ENCODE results near the gene ZNHIT2. TPM values are rescaled to one million over a fixed set of nuclear protein-coding genes. Genes with fewer than 3 reads are reported as not detected.
A peak's percentile ranks its signal among the peaks of the same experiment; 100 is the strongest.

Gene ZNHIT2
- total RNA-seq, 1 donor from 2014 or later = 1.5 TPM

GRCh38 chr11:65132238-65132987 lies 14.9 kb upstream of the ZNHIT2 start:
- H3K4me3 ChIP-seq = no peak overlapping the region
- Mint-ChIP-seq H3K4me3 (peak overlapping the region; percentile 98), H3K27me3 (ENCODE audit: insufficient read depth, low read depth) (peaks cover 6% of the 10 kb centered on the region), H3K9me3 (no peaks in the 10 kb centered on the region), H3K4me1 (peaks cover 21% of the 10 kb centered on the region), H3K27ac (no peak overlapping the region), H3K36me3 (no peaks in the 10 kb centered on the region)
- peaks cover 8% of the 10 kb centered on the region for H3K4me1 ChIP-seq
- H3K36me3 ChIP-seq = no peaks in the 10 kb centered on the region
- H3K79me2 ChIP-seq (ENCODE audit: low read depth) = peaks cover 21% of the 10 kb centered on the region
- no peaks in the 10 kb centered on the region for H3K27me3 ChIP-seq
- no peak overlapping the region for H2AFZ ChIP-seq (replicated peaks)
- H3K9me3 ChIP-seq (ENCODE audit: low read depth) = no peaks in the 10 kb centered on the region
- no peak for TF ChIP-seq CTCF (IDR thresholded peaks at IDR 0.05)
- no peak for TF ChIP-seq EZH2phosphoT487 (IDR thresholded peaks at IDR 0.05)
- TF ChIP-seq EZH2 (IDR thresholded peaks at IDR 0.05) = no peak
- peaks cover 11% of the 10 kb centered on the region for H4K20me1 ChIP-seq (ENCODE audit: low read depth)
- H3F3A ChIP-seq (ENCODE audit: low read depth) = peaks cover 12% of the 10 kb centered on the region
- H3K27ac ChIP-seq = no peak overlapping the region
- H3K4me2 ChIP-seq = peak overlapping the region; percentile 99
- DNase-seq (ENCODE audit: low spot score) = no peak
- H3K9ac ChIP-seq = no peak overlapping the region

GRCh38 chr11:65131895-65132237 lies 14.4 kb upstream of the ZNHIT2 start:
- Histone ChIP-seq H3K79me2 (ENCODE audit: low read depth) (peaks cover 21% of the 10 kb centered on the region), H3K4me3 (no peak overlapping the region), H3K9ac (no peak overlapping the region), H3K4me1 (peaks cover 8% of the 10 kb centered on the region), H3K27me3 (no peaks in the 10 kb centered on the region), H3K27ac (no peak overlapping the region), H3K4me2 (no peak overlapping the region), H3F3A (ENCODE audit: low read depth) (peaks cover 17% of the 10 kb centered on the region), H3K36me3 (no peaks in the 10 kb centered on the region), H4K20me1 (ENCODE audit: low read depth) (peaks cover 11% of the 10 kb centered on the region), H2AFZ (replicated peaks) (no peak overlapping the region), H3K9me3 (ENCODE audit: low read depth) (no peaks in the 10 kb centered on the region)
- H3K9me3 Mint-ChIP-seq = no peaks in the 10 kb centered on the region
- H3K27me3 Mint-ChIP-seq (ENCODE audit: insufficient read depth, low read depth) = peaks cover 6% of the 10 kb centered on the region
- no peak for TF ChIP-seq EZH2 (IDR thresholded peaks at IDR 0.05)
- no peak overlapping the region for H3K27ac Mint-ChIP-seq
- H3K36me3 Mint-ChIP-seq = no peaks in the 10 kb centered on the region
- peak overlapping the region; percentile 98 for H3K4me3 Mint-ChIP-seq
- peaks cover 21% of the 10 kb centered on the region for H3K4me1 Mint-ChIP-seq
- DNase-seq (ENCODE audit: low spot score) = no peak

GRCh38 chr11:65131417-65131776 lies 13.9 kb upstream of the ZNHIT2 start:
- Histone ChIP-seq H3F3A (ENCODE audit: low read depth) (peaks cover 17% of the 10 kb centered on the region), H4K20me1 (ENCODE audit: low read depth) (peaks cover 11% of the 10 kb centered on the region), H3K79me2 (ENCODE audit: low read depth) (peaks cover 21% of the 10 kb centered on the region), H3K4me2 (no peak overlapping the region), H3K27ac (no peak overlapping the region), H3K9ac (no peak overlapping the region), H2AFZ (replicated peaks) (no peak overlapping the region), H3K27me3 (no peaks in the 10 kb centered on the region), H3K36me3 (no peaks in the 10 kb centered on the region), H3K4me1 (peaks cover 8% of the 10 kb centered on the region), H3K9me3 (ENCODE audit: low read depth) (no peaks in the 10 kb centered on the region), H3K4me3 (no peak overlapping the region)
- no peak for TF ChIP-seq EZH2 (IDR thresholded peaks at IDR 0.05)
- no peak for TF ChIP-seq CTCF (IDR thresholded peaks at IDR 0.05)
- TF ChIP-seq EZH2phosphoT487 (IDR thresholded peaks at IDR 0.05) = no peak
- no peak for DNase-seq (ENCODE audit: low spot score)
- peaks cover 21% of the 10 kb centered on the region for H3K4me1 Mint-ChIP-seq
- H3K4me3 Mint-ChIP-seq = peak overlapping the region; percentile 42
- no peak overlapping the region for H3K27ac Mint-ChIP-seq
- H3K27me3 Mint-ChIP-seq (ENCODE audit: insufficient read depth, low read depth) = peaks cover 6% of the 10 kb centered on the region
- H3K36me3 Mint-ChIP-seq = no peaks in the 10 kb centered on the region
- H3K9me3 Mint-ChIP-seq = no peaks in the 10 kb centered on the region

- no peak overlapping the region for H3K4me2 ChIP-seq
- H3F3A ChIP-seq (ENCODE audit: low read depth) = peaks cover 14% of the 10 kb centered on the region
- Mint-ChIP-seq H3K27me3 (ENCODE audit: insufficient read depth, low read depth) (peaks cover 6% of the 10 kb centered on the region), H3K4me3 (peak overlapping the region; percentile 42), H3K4me1 (peaks cover 18% of the 10 kb centered on the region), H3K9me3 (no peaks in the 10 kb centered on the region), H3K27ac (no peak overlapping the region), H3K36me3 (no peaks in the 10 kb centered on the region)
- H3K4me3 ChIP-seq = no peak overlapping the region
- H3K79me2 ChIP-seq (ENCODE audit: low read depth) = peaks cover 21% of the 10 kb centered on the region
- no peak overlapping the region for H3K27ac ChIP-seq
- H3K4me1 ChIP-seq = peaks cover 8% of the 10 kb centered on the region
- TF ChIP-seq CTCF (IDR thresholded peaks at IDR 0.05) (no peak), EZH2phosphoT487 (IDR thresholded peaks at IDR 0.05) (no peak)
- H3K9me3 ChIP-seq (ENCODE audit: low read depth) = no peaks in the 10 kb centered on the region
- DNase-seq (ENCODE audit: low spot score) = no peak
- H3K9ac ChIP-seq = no peak overlapping the region
- H3K27me3 ChIP-seq = no peaks in the 10 kb centered on the region
- H3K36me3 ChIP-seq = no peaks in the 10 kb centered on the region
- no peak overlapping the region for H2AFZ ChIP-seq (replicated peaks)
- peaks cover 11% of the 10 kb centered on the region for H4K20me1 ChIP-seq (ENCODE audit: low read depth)
Measured at GRCh38 chr11:65130631-65131416, 13.3 kb upstream of the ZNHIT2 start.
